Hepatic stellate cell (primary cell): ENCODE results near the gene SOX13.
A peak's percentile ranks its signal among the peaks of the same experiment; 100 is the strongest.

Source experiments
- DNase-seq: peaks from one replicate; pipeline ENCODE4 v3.0.0; 2011; ENCODE audit warnings: low spot score

Gene SOX13

DNA sequence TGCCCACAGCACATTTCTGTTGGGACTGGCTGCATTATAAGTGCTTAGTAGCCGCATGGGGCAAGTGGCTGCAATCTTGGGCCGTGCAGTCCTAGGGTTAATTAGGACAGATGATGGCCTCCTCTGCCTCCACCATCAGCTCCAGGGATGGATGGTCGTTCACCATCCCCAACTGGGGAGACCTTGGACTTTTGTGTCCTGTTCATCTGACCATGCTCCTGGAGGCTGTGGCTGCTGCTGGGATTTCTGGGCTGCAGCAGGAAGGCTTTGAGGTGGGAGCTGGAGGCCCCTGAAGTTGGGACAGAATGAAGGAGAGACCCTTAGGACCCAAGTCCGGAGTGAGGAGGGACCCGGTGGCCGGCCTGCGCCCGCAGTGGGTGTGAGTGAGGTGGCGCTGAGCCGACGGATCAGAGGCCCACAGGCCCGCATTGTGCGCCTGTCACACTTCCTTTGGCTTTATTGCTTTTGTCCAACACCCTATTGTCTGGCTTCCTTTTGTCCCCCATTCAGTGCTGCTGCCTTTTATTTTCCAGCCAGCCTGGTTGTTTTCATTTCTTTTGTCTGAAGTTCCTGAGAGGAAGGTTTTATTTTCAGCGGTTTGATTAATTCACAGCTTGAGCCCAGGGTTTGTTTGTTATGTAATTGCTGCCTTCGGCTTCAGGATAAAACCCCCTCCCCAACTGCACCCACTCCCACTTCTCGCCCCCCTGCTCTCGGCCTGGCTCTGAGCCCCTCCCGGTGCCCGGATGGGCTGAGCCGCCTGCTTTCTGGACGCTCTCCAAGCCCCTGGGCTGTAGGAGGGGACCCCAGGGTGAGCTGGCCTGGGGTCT is 35.6 kb downstream of the SOX13 start:
- DNase-seq, result no peak

DNA sequence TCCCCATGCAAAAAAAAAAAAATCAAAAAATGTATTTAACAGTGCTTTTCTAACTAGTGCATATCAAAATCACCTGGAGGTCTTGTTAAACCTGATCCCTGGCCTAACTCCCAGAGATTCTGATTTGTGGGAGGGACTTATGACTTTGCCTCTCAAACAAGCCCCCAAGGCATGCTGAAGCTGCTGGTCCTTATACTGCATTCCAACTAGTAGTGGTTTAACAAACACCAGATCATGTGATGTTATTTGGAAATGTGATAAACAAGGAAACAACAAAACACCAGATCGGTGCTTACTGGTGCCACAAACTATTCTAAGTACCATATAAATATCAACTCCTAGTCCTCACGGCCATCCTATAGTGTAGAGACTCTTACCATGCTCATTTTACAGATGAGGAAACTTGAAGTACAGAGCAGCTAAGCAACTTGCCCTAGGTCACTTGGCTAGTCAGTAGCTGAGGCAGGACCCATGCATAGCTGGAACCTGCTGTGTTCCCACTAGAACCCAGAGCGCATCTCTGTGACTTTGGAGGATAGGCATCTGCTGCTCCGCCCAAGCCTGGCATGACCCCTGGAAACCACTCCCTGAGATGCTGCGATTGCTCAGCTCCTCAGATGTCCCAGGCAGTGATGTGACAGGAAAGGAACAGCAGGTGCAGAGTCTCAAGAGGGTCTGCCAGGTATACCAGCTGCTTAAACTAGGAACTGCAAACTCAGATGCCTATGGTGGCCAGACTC is 38.1 kb downstream of the SOX13 start:
- DNase-seq, result no peak

DNA sequence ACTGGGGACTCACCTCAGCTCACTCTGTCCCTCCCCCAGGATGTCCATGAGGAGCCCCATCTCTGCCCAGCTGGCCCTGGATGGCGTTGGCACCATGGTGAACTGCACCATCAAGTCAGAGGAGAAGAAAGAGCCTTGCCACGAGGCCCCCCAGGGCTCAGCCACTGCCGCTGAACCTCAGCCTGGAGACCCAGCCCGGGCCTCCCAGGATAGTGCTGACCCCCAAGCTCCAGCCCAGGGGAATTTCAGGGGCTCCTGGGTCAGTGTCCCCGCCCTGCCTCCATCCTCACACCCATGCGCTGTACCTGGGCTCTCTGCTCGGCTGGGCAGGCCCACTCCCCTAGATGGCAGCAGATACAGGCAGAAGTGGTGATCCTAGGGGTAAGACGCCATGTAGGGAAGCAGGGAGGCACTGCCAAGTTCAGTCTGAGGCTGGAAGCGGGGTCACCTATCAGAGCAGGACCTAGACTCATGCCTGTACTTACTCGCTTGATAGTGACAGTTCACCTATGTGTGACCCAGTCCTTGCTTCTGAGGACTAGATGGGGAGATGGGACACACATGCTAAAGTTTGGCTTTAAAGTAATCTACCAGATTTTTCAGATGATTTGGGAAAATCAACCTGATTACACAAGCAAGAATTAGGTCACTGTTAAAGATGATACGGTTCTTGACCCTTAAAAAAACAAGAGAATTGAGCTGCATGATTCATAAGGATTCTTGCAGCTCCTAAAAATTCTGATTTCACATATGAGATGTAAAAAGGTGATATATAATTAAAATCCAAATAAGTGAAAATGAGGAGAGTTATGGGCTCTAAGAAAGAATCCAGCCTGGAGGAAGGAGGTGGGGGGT is 40.2 kb downstream of the SOX13 start:
- no peak for DNase-seq

DNA sequence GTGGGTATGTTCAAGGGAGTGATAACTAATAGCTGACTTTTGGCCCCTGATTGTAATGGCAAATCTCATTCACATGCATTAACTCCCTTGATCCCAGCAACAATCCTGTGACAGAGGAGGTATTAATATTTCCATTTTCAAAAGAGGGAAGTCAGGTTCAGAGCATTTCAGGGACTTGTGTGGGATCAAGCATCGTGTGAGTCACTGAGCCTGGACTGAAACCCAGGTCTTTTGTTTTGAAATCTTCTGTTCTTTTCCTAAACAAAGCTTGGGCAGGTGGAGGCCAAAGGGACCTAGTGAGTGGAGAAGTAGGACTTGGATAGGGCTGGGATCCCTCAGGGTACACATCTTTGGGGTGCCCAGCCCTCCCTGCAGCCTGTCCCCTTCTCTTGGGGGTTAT is 41.0 kb downstream of the SOX13 start:
- DNase-seq, result no peak

DNA sequence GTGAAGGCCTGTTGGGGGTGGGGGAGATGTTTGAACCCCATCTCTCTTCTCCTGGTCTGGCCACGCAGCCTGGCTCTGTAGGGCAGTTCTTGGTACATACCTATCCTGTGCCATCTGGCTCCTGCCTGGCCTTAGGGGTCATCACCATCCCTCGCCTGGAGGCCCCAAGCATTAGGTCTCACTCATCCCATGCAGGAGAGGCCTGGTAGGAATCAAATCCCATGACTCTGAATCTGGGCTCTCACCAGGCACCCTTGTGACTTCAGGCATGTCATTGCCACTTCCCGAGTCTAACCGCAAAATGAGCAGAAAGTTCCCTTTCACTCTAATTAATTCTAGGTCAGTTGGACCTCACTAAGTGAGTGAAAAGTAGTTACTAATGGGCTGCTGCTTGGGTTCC is 41.7 kb downstream of the SOX13 start:
- DNase-seq, result no peak

DNA sequence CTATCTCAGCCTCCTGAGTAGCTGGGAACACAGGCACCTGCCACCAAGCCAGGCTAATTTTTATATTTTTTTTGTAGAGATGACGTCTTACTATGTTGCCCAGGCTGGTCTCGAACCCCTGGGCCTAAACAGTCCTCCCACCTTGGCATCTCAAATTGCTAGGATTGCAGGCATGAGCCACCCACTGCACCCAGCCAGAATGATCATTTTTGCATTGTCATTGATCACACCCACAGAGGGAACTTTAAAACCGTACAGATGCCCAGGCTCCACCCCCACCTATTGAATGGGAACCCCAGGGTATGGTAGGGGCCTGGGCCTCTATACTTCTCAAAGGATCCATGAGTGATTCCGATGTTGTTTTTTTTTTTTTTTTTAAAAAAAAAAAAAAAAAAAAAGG is 42.2 kb downstream of the SOX13 start:
- DNase-seq, result no peak

DNA sequence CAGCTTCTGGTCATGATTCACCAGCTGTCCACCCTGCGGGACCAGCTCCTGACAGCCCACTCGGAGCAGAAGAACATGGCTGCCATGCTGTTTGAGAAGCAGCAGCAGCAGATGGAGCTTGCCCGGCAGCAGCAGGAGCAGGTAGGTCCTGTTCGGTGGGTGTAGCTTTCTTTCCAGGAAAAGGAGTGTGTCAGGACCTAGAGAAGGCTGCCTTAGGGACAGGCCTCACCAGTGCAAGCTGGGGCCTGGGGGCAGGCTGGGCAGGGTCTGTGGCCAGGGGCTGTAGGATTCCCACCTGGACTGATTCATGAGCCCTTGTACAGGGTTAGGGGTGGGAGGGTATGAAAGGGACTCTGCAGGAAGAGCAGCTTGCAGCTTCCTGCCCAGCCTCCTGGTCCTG is 43.6 kb downstream of the SOX13 start:
- DNase-seq, result no peak

DNA sequence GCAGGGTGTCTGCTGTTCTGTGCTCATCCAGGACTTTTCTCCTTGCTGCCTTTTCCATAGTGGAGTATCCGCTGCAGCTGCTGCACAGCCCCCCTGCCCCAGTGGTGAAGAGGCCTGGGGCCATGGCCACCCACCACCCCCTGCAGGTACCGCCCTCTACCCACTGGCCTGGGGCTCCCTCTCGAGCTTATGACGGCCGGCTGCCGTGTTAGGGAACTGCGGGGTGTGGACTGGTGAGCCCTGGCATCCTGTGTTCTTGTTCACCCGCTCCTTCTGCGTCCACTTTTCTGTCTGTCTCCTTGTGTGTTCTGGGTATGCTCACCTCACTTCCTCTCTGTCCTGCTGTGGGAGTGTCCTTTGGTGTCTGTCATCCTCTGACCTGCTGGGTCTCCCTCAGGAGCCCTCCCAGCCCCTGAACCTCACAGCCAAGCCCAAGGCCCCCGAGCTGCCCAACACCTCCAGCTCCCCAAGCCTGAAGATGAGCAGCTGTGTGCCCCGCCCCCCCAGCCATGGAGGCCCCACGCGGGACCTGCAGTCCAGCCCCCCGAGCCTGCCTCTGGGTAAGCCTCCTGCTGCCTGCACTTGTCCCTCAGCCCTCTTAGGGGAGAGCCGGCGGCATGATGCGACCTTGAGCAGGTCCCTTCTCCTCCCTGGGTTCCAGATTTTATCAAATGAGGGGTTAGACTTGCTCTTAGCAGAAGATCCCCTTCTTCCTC is 49.1 kb downstream of the SOX13 start:
- no peak for DNase-seq

DNA sequence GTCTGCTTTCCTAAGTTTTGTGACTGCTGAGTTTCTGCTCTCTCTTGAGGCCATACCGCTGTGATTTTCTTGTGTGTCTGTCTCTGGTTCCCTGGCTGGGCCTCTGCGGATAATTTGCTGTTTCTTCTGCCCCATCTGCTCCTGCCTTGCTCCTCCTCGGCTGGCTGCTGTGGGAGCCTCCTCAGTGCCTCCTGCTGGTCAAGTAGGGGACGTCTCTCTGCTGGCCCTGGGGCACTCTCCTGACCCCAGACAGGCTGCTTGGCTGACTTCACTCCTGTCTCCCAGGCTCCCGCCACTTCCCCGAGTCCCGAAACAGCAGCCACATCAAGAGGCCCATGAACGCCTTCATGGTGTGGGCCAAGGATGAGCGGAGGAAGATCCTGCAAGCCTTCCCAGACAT is 50.5 kb downstream of the SOX13 start:
- DNase-seq, result peak; percentile 55

DNA sequence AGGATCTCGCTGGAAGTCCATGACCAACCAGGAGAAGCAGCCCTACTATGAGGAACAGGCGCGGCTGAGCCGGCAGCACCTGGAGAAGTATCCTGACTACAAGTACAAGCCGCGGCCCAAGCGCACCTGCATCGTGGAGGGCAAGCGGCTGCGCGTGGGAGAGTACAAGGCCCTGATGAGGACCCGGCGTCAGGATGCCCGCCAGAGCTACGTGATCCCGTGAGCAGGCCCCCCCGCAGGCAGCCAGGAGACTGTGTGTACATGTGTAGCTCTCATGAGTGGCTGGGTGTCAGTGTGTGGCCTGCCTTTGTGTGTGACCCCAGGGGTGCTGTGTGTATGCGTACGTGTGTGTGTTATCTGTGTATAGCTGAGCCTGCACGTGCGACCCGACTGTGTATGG is 51.7 kb downstream of the SOX13 start:
- no peak for DNase-seq

DNA sequence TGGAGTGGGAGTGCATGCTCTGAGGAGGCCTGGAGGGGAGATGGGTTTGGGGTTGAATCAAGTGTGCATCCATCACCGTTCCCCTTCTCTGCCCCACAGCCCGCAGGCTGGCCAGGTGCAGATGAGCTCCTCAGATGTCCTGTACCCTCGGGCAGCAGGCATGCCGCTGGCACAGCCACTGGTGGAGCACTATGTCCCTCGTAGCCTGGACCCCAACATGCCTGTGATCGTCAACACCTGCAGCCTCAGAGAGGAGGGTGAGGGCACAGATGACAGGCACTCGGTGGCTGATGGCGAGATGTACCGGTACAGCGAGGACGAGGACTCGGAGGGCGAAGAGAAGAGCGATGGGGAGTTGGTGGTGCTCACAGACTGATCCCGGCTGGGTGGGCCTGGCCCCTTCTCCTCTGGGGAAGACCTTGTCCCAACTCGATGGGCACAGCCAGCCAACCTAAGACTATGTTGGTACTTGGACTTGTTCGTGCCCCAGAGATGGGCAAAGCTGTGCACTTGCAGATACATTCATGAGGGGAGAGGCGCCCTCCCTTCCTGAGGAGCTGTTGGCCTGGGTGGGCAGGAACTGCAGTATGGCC is 52.9 kb downstream of the SOX13 start:
- DNase-seq, result no peak

DNA sequence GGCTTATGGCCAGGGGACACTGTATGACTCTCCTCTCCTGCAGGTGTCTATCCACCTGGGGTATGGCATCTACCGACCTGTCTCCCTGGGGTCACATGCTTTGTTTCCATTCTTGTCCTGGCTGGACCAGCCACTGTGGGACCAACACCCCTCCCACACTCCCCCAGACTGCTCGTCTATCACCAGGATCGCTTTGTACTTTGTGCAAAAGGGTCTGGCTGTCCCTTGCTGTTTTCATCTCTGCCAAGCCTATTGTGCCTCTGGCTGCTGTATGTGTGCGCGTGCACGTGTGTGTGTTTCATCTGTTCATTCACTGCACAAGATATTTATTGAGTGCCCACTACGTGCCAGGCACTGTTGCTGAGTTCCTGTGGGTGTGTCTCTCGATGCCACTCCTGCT is 53.5 kb downstream of the SOX13 start:
- DNase-seq, result no peak

DNA sequence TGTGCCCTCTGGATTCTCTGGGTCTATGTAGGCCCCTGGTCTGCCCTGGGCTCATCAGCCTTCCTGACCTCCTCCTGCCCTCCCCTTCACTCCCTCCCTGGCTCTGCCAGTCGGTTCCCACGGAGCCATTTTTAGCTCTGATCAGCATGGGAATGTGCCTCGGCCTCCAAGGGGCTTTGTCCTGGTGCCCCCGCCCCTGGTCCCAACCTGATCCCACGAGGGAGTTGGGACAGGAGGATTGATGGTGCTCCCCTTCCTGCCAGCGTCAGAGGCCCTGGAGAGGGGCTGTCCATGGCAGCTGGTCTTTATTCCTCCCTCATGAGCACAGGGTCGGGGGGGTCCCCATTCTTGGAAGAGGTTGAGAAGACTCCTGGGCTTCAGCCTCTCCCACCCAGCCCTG is 54.0 kb downstream of the SOX13 start:
- DNase-seq, result no peak

DNA sequence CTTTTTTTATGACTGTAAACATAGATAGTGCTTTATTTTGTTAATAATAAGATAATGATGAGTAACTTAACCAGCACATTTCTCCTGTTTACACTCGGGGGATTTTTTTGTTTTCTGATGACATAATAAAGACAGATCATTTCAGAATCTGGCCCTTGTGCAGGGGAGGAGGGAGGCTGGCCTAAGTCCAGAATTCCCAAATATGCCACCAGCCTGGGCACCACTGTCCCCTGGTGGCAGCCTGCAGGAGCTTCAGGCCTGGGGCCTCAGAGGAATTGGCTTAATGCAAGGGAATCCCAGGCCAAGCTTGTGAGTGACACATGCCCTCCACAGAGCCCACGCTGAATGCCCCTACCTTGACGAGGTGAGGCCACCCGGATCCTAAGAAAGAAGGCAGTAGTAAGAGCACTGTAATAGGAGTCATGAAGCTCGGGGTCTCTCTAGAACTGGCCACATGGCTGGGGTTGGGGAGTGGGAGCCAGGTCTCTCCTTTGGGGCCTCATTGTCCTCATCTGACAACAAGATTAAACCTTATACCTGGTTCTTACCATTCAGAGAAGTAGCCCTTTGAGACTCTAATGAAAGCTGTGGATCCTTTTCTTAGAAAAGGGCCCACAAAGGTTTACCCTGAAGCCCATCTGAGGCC is 54.8 kb downstream of the SOX13 start:
- DNase-seq, result peak; percentile 93

DNA sequence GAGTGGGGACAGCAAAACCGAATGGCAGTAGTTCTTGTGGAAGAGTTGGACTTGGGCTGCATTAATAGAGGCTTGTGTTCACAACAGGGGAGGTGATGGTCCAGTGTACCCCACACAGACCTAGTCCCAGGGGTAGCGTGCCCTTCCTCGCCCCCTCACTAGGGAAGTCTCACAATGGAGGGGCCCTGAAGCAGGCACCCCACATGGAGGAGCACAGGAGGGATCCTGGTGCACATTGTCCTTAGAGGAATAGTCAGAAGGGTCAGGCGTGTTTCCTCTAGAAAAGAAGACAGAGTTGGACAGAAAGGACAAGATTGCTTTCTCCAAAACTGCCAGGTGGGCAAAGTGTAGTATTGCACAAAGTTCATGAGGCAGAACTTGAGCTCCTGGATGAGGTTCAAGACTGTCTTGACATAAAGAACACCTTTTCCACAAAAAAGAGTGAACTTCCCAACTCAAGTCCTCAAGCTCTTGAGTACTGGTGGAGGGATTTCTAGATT is 55.6 kb downstream of the SOX13 start:
- DNase-seq, result no peak

DNA sequence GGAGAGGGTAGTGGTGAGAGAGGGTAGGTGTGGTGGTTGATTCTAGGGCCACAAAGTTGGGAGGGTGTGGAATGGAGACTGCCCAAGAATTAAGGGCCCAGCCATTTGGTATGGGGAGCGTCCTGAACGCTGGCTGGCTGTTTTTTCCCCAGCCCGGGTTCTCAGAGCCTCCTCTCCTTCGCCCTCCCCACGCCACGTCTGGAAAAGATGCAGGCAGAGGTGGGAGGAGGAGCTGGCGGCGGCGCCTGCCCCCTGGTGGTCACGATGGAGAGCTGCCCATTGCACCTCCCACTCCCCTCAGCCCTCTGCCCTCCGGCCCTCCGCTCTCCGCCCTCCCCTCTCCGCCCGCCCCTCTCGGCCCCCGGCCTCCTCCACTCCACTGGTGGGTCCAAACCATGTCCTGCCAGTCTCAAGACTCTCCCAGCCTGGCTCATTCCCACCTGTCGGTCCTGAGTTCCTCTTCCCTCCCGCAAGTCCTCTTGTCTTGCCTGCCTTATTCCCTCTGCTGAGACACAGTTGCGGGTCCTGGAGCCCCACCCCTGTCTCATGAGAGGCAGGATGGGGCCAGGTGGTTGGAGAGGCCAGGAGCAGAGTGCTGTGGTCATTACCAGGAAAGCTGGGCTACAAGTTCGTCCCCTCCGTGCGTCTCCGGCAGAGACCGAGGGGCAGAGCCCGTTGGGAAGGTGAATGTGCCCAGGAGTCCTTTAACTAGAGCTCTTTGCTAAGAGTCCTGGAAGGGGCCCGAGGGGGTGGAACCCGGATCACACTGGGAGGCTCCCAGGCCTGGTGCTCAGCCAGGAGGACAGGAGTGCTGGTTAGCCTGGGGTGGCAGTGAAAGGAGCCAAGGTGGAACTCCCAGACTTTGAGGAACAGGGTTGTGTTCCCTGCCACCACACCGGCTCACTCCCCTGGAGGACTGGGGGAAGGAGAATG is 56.3 kb downstream of the SOX13 start:
- peak; percentile 94 for DNase-seq

DNA sequence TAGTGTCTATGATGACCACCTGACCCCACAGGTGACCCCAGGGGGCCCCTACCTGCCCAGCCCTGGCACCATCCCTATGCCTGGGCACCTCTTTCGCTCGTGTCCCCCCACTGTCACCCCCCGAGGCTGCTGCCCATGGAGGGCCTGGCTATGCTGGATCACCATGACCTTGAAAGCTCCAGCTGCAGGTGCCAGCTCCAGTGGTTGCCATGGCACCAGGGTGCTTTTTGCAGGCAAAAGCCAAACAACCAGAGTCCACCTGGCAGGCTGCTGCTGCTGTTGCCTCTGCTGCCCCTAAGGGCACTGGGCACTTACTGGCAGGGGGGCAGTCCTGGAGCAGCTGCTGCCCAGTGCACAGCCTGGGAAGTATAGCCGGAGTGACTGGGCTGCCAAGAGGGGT is 57.3 kb downstream of the SOX13 start:
- DNase-seq, result no peak

DNA sequence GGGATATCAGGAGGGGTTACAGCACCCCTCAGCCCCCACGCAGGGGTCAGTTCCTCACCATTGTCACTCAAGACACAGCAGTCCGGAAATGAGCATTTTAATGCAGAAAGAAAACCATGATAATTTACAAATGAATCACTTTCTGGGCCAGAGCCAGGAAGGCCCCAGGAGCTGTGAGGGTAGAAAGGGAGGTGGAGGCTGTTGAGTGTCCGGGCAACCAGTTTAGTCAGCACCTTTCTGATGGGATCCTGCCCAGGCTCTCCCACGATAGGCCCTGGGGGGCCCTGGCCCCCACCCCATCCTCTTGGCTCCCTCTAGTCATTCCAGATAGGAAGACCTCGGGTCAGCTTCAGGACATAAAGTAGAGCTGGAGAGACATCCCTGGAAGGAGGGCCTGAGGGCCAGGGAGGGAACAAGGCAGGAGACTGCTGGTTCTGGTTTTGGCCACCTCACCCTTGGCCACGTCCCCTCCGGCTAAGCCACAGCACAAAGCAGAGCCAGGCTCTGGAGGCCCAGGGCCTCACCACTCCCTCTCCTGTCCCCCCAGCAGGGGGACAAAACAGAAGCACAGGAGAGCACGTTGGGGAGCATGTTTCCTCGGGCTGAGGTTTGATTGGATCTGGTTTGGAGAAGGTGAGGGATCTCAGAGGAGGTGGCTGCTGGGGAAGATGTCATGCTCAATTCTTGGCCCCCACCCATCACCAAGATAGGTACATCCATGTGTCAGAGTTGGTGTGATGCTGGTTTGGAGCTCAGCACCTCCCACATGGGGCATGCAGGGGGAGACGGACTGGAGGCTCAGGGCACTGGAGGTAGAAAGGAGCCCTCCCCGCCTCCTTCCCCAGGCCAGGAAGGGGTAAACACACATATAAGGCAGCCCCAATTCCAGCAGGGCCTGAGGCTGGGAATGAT is 58.3 kb downstream of the SOX13 start:
- peak; percentile 92 for DNase-seq

DNA sequence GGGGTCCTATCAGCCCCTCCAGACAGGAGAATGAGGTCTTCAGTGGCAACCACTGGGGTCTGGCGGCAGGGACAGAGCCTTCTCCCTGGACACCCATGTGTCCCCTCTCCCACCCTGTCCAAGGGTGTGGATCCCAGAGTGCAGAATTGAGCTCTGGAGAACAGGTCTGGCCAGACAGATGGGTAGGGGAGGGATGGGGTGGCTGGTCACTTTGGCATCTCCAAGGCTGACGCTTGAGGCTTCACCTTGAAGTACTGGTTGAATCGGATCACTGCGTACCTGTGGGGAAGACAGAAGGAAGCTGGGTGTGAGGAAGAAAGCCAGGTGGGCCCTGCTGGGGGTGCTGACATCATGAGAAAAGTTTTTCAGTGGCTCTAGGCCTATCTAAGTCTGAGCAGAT is 59.1 kb downstream of the SOX13 start:
- no peak for DNase-seq
